ENCODE measurements around the gene PLEKHA3.

DNA sequence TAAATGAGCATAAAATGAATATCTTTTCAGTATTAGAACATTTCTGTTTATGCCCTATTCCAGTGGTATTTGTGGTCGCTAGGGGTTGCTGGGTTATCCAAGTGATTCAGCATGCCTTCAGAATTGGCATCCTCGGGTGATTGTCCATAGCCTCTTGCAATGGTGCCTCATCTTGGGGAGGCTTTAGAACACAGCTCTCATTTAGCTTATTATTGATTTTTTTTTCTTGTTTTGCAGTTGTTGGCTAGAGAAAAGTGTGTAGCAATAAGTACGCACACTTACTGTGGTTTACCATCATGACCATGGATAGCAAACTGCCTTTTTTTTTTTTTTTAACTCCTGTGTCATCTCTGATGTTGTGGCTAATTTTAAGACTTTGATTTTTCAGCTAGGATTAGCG, 33.6 kb downstream of the PLEKHA3 start:
- TF ChIP-seq, protein P1, sequence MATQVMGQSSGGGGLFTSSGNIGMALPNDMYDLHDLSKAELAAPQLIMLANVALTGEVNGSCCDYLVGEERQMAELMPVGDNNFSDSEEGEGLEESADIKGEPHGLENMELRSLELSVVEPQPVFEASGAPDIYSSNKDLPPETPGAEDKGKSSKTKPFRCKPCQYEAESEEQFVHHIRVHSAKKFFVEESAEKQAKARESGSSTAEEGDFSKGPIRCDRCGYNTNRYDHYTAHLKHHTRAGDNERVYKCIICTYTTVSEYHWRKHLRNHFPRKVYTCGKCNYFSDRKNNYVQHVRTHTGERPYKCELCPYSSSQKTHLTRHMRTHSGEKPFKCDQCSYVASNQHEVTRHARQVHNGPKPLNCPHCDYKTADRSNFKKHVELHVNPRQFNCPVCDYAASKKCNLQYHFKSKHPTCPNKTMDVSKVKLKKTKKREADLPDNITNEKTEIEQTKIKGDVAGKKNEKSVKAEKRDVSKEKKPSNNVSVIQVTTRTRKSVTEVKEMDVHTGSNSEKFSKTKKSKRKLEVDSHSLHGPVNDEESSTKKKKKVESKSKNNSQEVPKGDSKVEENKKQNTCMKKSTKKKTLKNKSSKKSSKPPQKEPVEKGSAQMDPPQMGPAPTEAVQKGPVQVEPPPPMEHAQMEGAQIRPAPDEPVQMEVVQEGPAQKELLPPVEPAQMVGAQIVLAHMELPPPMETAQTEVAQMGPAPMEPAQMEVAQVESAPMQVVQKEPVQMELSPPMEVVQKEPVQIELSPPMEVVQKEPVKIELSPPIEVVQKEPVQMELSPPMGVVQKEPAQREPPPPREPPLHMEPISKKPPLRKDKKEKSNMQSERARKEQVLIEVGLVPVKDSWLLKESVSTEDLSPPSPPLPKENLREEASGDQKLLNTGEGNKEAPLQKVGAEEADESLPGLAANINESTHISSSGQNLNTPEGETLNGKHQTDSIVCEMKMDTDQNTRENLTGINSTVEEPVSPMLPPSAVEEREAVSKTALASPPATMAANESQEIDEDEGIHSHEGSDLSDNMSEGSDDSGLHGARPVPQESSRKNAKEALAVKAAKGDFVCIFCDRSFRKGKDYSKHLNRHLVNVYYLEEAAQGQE (IDR thresholded peaks at IDR 0.05; ENCODE audit: insufficient read depth in 1 of 2, low read depth in 2 of 2, low read length in 1 of 2), result no peak
- TF ChIP-seq, protein P2, sequence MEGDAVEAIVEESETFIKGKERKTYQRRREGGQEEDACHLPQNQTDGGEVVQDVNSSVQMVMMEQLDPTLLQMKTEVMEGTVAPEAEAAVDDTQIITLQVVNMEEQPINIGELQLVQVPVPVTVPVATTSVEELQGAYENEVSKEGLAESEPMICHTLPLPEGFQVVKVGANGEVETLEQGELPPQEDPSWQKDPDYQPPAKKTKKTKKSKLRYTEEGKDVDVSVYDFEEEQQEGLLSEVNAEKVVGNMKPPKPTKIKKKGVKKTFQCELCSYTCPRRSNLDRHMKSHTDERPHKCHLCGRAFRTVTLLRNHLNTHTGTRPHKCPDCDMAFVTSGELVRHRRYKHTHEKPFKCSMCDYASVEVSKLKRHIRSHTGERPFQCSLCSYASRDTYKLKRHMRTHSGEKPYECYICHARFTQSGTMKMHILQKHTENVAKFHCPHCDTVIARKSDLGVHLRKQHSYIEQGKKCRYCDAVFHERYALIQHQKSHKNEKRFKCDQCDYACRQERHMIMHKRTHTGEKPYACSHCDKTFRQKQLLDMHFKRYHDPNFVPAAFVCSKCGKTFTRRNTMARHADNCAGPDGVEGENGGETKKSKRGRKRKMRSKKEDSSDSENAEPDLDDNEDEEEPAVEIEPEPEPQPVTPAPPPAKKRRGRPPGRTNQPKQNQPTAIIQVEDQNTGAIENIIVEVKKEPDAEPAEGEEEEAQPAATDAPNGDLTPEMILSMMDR (IDR thresholded peaks at IDR 0.05), result no peak
